NCI-H2196 treated with DMSO at 0.1 percent for 48 hours (cell line): ENCODE results near the gene SRGAP3.
A peak's percentile ranks its signal among the peaks of the same experiment; 100 is the strongest.

Experiments used
- DNase-seq: peaks from one replicate; lab custom pipeline; 2025; ENCODE audit not compliant: unreplicated experiment; lab: John Stamatoyannopoulos, UW

SRGAP3 gene

DNA sequence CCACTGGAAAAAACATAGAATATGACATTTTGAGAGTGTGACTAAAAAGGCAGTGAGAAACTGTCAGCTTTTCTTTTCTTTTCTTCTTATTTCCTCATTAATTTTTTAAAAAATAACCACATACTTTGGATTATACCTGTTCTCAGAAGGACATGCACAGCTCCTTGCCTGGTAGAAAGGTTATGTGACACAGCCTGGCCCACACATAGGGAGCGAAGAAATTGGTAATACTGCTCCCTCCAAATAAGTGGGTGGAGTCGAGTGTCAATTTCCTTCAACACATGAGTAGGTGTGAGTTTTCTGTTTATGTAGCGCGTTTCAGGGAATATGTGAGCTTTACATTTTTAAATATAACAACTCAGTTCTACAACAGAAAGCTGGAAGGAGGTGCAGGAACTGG, 257.2 kb downstream of the SRGAP3 start:
- no peak for DNase-seq

DNA sequence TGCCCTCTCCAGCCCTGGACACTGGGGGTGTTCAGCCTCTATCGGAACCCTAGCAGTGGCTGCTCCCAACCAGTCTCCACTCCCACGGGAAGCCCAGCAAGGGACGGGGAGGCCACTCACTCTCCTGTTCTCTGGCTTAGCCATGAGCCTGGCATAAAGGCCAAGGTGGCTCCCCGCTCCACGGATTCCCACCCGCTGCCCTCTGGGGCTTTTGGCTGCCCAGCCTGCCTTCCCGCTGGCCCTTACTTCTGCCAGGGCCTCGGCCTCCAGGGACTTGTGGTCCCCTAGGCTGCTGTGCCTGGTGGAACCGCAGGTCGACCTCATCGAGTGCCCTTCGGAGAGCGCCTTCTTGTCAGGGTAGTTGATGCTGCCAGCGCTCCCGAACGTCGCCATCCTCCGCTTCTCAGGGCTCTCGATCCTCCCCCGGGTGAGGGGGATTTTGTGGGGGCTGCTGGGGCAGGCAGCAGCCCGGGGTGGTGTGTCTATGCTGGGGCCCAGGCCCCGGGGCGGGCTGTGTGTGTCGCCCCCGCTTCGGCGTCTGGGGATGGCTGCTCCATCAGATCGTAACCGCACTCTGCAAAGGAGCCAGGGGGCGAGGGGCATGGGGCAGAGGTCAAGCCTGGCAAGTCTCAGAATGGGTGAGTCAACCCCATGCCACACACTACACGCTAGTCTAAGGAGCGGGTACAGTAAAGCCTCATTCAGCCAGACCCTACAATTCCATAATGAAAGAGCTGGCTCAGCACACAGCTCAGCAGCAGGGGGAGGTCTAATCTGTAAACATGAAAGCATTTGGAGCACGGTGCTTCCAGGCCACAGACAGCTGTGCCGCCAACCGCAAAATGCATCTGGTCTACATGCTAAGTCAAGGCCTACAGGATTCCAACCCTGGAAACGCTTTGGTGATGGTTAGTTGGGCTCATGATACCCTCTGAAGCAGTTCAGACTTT, 258.9 kb downstream of the SRGAP3 start:
- DNase-seq: no peak

DNA sequence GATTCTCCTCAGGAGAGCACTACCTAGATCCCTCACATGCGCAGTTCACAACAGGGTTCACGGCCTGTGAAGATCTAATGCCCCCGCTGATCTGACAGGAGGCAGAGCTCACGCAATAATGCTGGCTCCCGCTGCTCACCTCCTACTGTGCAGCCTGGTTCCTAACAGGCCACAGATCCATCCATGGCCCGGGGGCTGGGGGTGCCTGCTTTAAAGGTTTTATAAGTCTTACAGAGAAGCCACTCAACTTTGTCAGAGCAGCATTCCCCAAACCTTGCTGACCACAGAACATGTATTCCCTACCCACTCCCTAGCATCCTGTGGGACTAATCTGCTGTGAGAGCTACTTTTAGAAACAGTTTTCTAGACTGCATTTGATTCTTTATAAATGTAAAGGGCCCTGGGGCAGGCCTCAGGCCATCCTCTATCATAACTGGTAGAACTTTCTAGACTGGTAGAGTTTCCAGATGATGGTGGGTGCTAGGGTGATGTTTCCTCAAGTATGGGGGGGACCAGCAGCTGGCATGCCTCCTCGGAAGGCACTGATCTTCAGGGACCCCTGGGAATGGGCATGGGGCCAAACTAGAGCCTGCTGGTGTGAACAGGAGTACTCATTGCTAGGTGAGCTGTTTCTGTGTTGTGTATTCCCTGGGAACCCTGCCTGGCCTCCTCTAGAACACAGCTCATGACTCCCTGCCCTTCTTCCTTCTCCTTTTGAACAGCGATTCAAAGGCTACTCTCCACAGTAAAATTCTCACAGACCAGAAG, 260.5 kb downstream of the SRGAP3 start:
- no peak for DNase-seq

DNA sequence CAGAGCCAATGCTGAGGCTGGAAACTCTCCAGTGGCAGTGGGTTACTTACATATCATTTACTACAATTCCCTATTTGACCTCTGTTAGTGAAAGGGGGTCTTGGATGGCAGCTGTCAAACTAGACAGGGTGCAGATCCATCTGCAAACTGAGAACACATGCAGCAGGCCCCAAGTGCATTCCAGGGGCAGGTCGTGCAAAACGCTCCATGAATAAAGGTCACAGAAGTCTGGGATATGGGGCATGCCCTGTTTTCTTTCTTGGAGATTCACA, 261.1 kb downstream of the SRGAP3 start:
- DNase-seq: no peak

DNA sequence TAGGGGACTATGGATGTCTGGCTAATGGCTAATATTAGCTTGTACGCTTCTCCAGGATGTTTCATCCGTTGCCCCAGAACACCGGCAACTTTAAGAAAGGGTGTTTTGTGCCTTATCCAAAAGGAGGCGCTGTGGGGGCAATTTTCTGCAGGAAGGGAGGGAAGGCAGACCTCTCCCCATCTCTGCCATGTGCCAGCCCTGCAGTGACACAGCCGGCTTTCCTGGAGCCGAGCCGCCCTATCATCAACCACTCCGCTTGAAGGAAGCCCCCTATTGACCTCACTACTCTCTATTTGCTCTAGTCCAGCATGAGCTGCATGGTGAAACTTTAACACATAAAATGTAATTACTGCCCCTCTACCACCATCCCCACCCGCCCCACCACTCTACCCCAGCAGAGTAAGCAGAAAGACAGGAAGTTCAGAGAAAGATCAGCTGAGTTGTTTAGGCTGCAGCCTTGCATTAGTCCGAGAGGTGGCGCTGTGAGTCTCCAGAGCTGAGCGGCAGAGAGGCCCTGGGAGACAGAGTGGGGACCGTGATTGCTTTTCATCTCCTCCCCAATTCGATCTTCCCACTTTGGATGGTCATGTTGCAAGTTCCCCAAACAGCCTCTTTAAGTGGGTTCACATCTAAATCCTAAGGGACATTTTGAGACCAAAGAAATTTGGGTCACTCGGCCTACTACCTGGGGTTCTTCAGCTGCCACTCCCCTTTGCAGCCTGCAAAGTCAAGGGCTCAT, 261.6 kb downstream of the SRGAP3 start:
- peak; percentile 24 for DNase-seq

DNA sequence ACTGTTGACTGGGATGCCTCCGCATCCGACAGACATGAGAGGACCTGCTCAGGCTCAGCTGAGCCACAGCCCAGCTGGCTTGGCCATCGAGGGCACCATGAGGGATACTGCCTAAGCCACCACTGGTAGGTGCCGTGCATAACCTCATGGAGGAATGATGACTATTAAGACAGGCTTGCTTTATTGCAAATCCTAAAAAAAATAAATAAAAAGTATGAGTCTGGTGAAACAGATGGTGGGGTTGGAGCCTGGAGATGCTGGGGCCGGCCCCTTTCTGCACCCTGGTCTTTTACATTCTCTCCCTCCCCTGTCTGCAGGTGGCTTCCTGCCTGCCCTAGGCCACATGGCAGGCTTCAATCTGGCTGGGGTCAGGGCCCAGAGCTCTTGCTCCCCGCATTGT, 262.2 kb downstream of the SRGAP3 start:
- DNase-seq: no peak

DNA sequence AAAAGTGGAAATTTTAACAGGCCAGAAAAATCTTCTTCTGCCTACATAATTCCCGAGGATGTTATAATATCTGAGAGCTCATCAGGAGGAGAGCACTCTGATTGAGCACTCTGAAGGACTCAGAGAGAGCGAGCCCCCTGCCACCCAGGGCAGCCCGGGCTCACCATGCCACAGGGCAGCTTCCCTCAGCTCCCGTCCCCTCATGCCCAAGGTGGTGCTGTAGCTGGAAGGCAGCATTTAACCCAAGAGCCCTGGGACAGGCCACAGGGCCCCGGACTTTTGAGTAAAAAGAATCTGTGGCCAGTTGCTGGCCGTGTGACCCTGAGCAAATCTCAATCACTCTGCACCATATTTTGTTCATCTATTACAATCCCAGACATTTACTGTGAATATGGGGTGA, 262.7 kb downstream of the SRGAP3 start:
- DNase-seq: no peak

DNA sequence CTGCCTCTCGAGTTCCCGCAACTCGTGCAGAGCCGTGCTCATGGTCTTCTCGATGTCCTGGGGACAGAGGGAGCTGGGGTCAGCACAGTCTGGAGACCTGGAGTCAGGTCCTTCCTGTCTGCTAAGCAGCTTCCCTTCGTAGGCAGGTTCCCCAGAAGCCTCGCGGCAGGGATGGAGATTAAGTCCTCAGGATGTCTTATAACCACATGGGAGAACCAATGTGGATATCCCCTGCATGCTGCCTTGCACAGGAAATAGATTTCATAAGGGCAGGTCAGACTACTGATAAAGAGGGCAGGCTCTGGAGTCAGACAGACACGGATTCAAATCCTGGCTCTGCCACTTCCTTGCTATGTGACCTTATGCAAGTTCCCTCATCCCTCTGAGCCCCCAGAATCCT, 263.6 kb downstream of the SRGAP3 start:
- no peak for DNase-seq

DNA sequence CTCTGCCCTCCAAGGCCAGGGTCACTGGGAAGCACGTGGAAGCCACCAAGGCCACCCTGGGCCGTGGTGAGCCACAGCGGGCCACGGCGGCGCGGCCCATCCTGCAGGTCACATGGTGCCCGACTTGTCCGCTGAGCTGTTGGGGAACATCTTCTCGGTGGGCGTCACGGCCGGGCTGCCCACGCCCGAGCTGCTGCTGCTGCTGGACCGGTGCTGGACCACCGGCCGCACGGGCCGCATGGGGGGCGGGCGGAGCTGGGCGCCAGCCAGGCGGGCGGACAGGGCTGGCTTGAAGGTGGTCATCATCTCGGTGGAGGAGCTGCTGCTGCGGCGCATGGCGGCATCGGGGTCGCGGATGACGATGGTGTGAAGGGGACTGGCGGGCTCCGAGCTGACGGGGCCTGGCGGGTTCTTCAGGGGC, 264.0 kb downstream of the SRGAP3 start:
- no peak for DNase-seq

DNA sequence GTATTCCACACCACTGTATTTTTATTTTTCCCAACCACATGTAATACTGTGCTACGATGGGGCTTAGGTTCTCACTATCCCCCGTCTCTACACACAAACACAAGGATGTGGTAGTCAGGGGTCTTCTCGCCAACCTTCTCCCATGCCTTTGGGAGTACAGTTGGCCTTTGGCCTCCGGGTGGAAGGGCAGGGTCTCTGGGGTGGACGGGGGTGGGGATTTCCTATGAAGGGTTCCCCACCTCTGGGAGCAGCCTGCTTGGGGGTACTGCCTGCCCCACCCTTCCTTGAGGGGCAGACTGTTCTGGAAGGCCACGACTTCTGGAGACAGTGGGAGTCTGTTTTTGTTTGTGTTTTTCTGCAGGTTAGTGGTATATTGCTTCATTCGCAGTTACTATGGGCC, 264.9 kb downstream of the SRGAP3 start:
- no peak for DNase-seq

DNA sequence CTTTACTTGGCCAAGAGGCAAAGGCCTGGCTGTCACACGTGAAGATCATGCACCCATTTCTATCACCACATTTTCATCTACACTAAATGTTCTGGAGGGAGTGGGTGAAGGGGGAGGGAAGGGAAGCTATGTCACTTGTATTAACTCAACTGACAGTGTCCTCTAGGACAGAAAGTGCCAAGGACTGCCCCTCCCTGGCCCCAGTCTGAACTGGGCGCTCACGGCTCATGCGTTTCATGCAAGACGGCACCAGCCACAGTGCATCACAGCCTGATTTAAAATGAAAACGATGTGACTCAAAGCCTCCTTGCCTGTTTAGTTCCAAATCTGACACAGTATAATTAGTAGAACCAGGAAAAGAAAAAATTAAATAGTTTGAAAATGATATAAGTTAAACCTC, 265.4 kb downstream of the SRGAP3 start:
- DNase-seq: no peak

DNA sequence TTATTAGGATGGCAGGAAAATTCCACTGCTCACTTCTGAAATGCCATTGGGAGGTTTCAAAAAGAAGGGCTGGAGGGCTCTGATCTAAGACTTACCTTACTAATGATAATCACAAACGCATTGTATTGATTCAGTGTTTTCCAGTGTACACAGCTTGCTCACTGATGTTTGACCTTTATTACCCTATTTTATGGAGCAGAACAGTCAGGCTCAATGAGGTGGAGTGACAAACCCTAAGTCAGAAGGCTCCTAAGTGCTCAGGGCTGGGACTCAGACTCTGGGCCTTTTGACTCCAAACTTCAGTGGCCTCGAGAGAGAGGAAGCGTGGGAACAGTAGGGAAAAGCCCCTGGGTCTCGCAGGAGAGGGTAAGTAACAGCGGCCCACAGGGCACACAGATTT, 265.9 kb downstream of the SRGAP3 start:
- DNase-seq: no peak

DNA sequence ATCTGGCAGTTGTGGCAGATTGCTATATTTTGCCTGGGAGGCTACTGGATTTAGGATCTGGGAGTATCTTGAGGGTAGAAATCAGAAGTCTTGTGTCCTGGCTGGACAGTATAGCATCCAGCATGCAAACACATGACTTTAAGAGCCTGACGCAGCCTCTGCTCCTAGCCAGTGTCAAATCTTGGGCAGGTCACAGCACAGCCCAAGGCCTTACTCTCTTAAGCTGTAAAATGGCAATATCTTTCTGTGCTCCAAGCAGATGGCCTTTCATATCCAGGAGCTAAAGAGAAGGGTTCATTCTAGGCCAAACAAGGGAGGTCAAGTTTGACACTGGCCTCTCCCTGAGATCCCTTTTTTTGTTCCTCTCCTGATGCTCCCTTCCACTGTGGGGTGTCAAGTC, 266.4 kb downstream of the SRGAP3 start:
- no peak for DNase-seq

DNA sequence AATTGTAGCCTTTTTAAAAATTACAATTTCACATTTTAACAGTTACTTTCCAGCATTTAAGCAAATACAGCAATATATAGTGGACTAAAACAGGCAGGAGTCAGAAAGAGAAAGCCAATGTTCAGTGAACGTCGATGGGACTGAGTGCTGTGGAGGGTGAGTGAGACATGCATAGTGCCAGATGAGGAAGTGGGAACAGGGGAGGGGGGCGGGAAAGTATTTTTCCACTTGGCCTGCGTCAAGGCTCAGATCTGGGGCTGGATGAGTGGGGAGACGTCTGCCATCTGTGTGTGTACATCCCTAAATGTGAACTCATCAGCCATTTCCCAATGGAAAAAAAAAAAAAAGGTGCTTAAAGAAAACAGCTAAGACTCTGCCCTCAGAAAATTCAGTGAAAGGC, 266.9 kb downstream of the SRGAP3 start:
- no peak for DNase-seq

DNA sequence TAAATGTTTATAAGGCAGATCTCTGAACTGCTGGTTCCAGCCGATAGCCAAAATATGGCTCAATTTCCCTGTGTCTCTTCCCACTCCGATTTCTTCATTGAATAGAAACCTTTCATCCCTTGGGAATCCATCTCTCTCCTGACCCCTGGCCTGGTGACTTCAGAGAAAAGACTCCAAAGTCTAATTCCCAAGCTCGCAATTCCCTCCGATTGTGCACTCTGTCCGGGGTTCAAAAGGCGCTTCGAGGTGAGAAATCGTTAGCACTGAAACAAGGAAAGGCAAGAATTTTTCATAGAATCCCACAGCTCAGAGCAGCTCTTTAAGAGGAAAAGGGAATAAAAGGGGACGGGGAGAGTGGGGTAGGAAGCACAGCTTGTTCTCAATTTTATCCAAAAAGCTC, 267.7 kb downstream of the SRGAP3 start:
- DNase-seq: no peak

DNA sequence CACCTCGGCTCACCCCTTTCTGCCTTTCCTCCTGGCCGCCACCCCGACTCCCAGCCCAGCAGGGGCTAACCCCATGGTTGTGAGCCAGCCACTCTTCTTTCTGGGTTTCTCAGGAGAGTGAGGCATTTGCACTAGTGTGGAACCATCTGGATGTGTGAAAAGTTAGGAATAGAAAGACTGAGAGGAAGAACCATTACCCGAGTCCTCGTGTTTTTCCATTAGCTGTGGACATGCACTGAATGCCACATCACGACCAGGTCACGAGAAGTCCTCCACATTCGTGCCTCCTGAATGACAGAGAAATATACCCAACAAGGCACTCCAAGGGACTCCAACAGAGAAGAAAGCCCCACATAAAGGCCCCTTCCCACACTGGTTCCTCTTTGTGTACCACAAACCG, 268.1 kb downstream of the SRGAP3 start:
- no peak for DNase-seq

DNA sequence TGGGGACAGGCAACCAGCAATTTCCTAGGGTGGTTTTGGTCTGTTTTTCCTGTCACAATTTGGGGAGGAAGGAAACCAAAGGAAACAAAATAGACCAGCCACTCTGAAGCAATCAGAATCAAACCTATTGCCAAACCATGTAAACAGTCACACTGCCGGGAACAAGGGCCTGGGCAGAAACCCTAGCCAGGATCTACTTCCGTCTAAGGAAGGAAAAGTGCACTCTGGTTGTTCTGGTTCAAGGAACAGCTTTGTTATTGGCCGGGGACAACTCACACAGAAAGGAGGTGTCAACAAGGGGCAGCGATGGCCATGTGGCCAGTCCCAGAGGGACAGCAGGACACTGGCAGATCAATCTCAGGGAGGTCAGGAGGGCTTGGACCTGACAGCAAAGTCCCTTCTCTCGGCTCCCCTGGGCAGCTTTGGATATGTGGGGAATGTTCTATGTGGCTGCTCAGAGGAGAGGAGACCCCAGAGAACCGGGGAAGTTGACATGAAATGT, 268.6 kb downstream of the SRGAP3 start:
- DNase-seq: no peak

DNA sequence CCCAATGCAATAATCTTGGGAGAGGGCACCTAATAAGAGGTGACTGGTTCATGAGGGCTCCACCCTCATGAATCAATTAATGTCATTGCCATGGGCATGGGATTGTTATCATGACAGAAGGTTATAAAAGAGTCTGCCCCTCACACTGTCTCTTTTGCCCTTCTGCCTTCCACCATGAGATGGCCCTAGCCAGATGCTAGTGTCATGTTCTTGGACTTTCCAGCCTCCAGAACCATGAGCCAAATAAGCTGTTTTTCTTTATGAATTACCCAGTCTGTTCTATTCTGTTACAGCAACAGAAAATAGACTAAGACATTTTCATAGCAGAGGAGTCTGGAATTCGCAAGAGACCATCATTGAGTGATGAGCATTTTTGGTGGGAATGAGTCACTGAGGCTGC, 270.2 kb downstream of the SRGAP3 start:
- no peak for DNase-seq

DNA sequence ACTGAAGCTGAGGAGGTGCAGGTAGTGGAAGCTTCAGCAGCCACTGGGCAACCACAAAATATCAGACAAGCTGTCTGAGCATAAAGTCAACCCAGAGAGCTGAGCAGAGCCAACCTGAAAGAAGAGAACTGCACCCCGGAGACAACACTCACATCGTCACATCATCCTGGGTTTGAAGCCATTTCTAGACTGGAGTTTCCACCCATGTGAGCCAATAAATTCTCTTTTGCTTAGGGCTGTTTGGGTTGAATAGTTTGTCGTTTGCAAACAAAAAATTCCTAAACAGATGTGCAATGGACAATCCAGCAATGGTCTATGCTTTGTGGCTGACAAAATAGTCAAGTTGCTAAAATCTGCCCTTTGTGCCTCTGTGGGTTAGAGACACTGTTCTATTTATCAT, 270.9 kb downstream of the SRGAP3 start:
- no peak for DNase-seq

DNA sequence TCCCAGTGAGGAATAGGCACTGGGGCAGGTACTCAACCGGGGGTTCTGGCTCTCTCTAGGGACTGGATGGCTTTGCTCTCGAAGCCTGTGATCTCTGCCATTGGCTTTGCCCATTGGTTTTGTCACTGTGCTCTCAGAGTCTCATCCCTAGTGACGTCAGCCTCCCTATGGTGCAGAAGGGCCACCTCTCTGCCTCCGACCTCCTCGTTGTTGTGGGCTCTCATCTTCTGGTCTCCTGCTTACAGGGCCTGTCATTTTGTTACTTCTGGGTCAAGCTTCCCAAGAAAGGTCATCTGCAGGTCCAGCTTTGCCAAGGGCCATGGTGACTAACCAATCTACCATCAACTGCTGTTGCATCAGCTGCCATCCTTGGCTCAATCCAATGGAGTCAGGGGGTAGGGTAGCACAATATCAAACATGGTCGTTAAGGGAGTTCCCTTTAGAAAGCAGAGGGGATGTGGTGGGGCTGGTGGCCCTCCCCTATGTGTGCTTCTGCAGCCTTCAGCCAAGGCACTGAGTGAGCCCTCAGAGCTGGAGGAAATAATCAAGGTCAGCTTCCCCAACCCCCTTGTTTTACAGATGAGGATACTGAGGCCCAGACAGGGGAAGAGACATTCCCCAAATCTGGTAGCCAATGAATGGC, 272.8 kb downstream of the SRGAP3 start:
- no peak for DNase-seq
